ENCODE measurements around the gene COL8A1.

- no peak for TF ChIP-seq CTCF (IDR thresholded peaks at IDR 0.05; ENCODE audit: insufficient read depth, low read length)
- no peak for TF ChIP-seq REST (IDR thresholded peaks at IDR 0.05; ENCODE audit: insufficient replicate concordance, low read depth)
- TF ChIP-seq POLR2AphosphoS5 (IDR thresholded peaks at IDR 0.05; ENCODE audit: low read depth): no peak
These were observed 24.6 kb downstream of the COL8A1 start for GRCh38 chr3:99662838-99663570.
